Measurements from ENCODE around the gene GPRIN1. TPM values are rescaled to one million over a fixed set of nuclear protein-coding genes. Genes with fewer than 3 reads are reported as not detected.
A peak's percentile ranks its signal among the peaks of the same experiment; 100 is the strongest.

The GPRIN1 gene
- total RNA-seq, 2 donors from 2014 or later, result 0.27 to 2.0 TPM

DNA sequence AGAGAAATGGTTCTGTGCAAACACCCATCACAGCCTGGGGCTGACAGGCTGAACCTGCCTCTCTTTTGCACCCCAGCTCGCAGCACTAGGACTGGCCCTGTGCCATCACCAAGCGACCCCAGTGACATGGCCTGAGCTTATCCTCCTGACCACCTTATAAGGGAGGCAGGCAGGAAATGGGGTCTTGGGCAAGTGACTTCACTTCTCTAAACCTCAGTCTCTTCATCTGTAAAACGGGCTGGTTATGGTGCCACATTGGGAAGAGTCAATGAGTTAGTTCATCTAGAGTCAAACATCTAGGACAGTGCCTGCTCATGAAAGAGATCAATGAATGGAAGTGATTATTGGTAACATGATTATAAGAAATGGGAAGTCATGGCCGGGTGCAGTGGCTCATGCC is 14.2 kb upstream of the GPRIN1 start:
- H3K4me1 ChIP-seq (ENCODE audit: control insufficient read depth in 1 of 2, low read depth in 2 of 2), result peaks cover 6 to 19% of the 10 kb centered on the region in 2 donors
- no peaks in the 10 kb centered on the region for H3K9me3 ChIP-seq
- H3K36me3 ChIP-seq, result no peaks in the 10 kb centered on the region
- H3K27ac ChIP-seq, result no peak overlapping the region
- peaks cover 9% of the 10 kb centered on the region for H3K27me3 ChIP-seq (replicated peaks; ENCODE audit: insufficient read depth)
- ATAC-seq (ENCODE audit: insufficient number of reproducible peaks, low FRiP score, low read depth) (no peak), DNase-seq (ENCODE audit: low spot score) (no peak)
- no peak overlapping the region for H3K4me3 ChIP-seq
- no peak for TF ChIP-seq CTCF (IDR thresholded peaks at IDR 0.05)

GRCh38 chr5:176621661-176622079 is 11.7 kb upstream of the GPRIN1 start:
- H3K27me3 ChIP-seq (replicated peaks; ENCODE audit: insufficient read depth), result peaks cover 9% of the 10 kb centered on the region
- H3K4me3 ChIP-seq, result no peak overlapping the region
- ATAC-seq (ENCODE audit: insufficient number of reproducible peaks, low FRiP score, low read depth), result no peak
- H3K9me3 ChIP-seq, result no peaks in the 10 kb centered on the region
- no peak overlapping the region for H3K27ac ChIP-seq
- H3K36me3 ChIP-seq, result no peaks in the 10 kb centered on the region
- H3K4me1 ChIP-seq (ENCODE audit: control insufficient read depth in 1 of 2, low read depth in 2 of 2), result peaks cover 8 to 21% of the 10 kb centered on the region in 2 donors
- TF ChIP-seq CTCF (IDR thresholded peaks at IDR 0.05), result no peak
- no peak for DNase-seq (ENCODE audit: low spot score)

- Histone ChIP-seq H3K9me3 (no peaks in the 10 kb centered on the region), H3K4me1 (ENCODE audit: control insufficient read depth in 1 of 2, low read depth in 2 of 2) (peaks cover 8 to 21% of the 10 kb centered on the region in 2 donors), H3K27ac (no peak overlapping the region), H3K36me3 (no peaks in the 10 kb centered on the region), H3K4me3 (peak overlapping the region; percentile 35), H3K27me3 (replicated peaks; ENCODE audit: insufficient read depth) (peaks cover 9% of the 10 kb centered on the region)
- TF ChIP-seq CTCF (IDR thresholded peaks at IDR 0.05), result no peak
- ATAC-seq (ENCODE audit: insufficient number of reproducible peaks, low FRiP score, low read depth) (no peak), DNase-seq (ENCODE audit: low spot score) (no peak)
Observed at GRCh38 chr5:176620333-176620981, 10.5 kb upstream of the GPRIN1 start.

GRCh38 chr5:176619569-176620332 is 9.8 kb upstream of the GPRIN1 start:
- H3K27ac ChIP-seq, result no peak overlapping the region
- no peaks in the 10 kb centered on the region for H3K9me3 ChIP-seq
- H3K27me3 ChIP-seq (replicated peaks; ENCODE audit: insufficient read depth), result peaks cover 9% of the 10 kb centered on the region
- no peak for DNase-seq (ENCODE audit: low spot score)
- no peak for ATAC-seq (ENCODE audit: insufficient number of reproducible peaks, low FRiP score, low read depth)
- no peaks in the 10 kb centered on the region for H3K36me3 ChIP-seq
- TF ChIP-seq CTCF (IDR thresholded peaks at IDR 0.05), result no peak
- H3K4me1 ChIP-seq (ENCODE audit: control insufficient read depth in 1 of 2, low read depth in 2 of 2), result peaks cover 8 to 21% of the 10 kb centered on the region in 2 donors
- peak overlapping the region; percentile 38 for H3K4me3 ChIP-seq

- no peak for ATAC-seq (ENCODE audit: insufficient number of reproducible peaks, low FRiP score, low read depth)
- H3K9me3 ChIP-seq, result no peaks in the 10 kb centered on the region
- peak overlapping the region; percentile 38 for H3K4me3 ChIP-seq
- TF ChIP-seq CTCF (IDR thresholded peaks at IDR 0.05), result no peak
- H3K27ac ChIP-seq, result no peak overlapping the region
- no peaks in the 10 kb centered on the region for H3K36me3 ChIP-seq
- no peak for DNase-seq (ENCODE audit: low spot score)
- H3K27me3 ChIP-seq (replicated peaks; ENCODE audit: insufficient read depth), result peaks cover 9% of the 10 kb centered on the region
- H3K4me1 ChIP-seq (ENCODE audit: control insufficient read depth in 1 of 2, low read depth in 2 of 2), result peaks cover 8 to 21% of the 10 kb centered on the region in 2 donors
Observed at GRCh38 chr5:176619203-176619568, 9.2 kb upstream of the GPRIN1 start.
